ENCODE data around the gene TJP2. TPM values are rescaled to one million over a fixed set of nuclear protein-coding genes. Genes with fewer than 3 reads are reported as not detected.

TJP2 gene
- total and polyA plus RNA-seq, 4 experiments from 2014 or later = 2.4 to 10.3 (median 8.8) TPM

- no peaks in the 10 kb centered on the region for H3K36me3 Mint-ChIP-seq
- Histone ChIP-seq H3K27me3 (ENCODE audit: insufficient read depth, low read length) (no peaks in the 10 kb centered on the region), H3K4me3 (ENCODE audit: low read length in 2 of 2) (no peak overlapping the region), H3K9me3 (ENCODE audit: control insufficient read depth in 1 of 2, low read length in 2 of 2) (no peaks in the 10 kb centered on the region), H3K36me3 (ENCODE audit: insufficient read depth, low read length) (no peaks in the 10 kb centered on the region), H3K27ac (ENCODE audit: low read depth, low read length) (no peak overlapping the region), H3K4me1 (ENCODE audit: insufficient read depth, low read length) (peaks cover 18% of the 10 kb centered on the region)
- H3K27ac Mint-ChIP-seq = no peak overlapping the region
- POLR2A ChIA-PET (ENCODE audit: partially characterized antibody) = interaction anchor here (0.7 to 2.1 kb wide), 2 partner anchors 61 to 160 kb away, joined by 3 to 6 read pairs; partner anchors contain the start of gene FXN
- intact Hi-C loops (cut with micrococcal nuclease) = loop anchor here (10.0 kb wide), 1 partner anchor 611 kb away; no protein-coding TSS in a partner anchor
- peaks cover 11 to 25% (median 21%) of the 10 kb centered on the region in 4 donors for H3K4me1 Mint-ChIP-seq
- no peak for DNase-seq
- no peak overlapping the region for H3K4me3 Mint-ChIP-seq
- H3K27me3 Mint-ChIP-seq = no peaks in the 10 kb centered on the region
- H3K9me3 Mint-ChIP-seq = no peaks in the 10 kb centered on the region
- CTCF ChIA-PET (ENCODE audit: partially characterized antibody) = interaction anchor here (0.6 to 12.0 kb wide), 10 partner anchors 11 to 165 kb away, joined by 3 to 250 read pairs (median 6); partner anchors contain the start of gene FXN
Observed at GRCh38 chr9:69195668-69196067, 21.6 kb downstream of the TJP2 start.

GRCh38 chr9:69197687-69198086 is 23.6 kb downstream of the TJP2 start:
- ChIA-PET CTCF (ENCODE audit: partially characterized antibody) (interaction anchor here (0.8 to 12.0 kb wide), 5 partner anchors 40 to 167 kb away, joined by 3 to 250 read pairs (median 3); partner anchors contain the start of gene FXN), POLR2A (ENCODE audit: partially characterized antibody) (no interaction called here)
- H3K9me3 ChIP-seq (ENCODE audit: control insufficient read depth in 1 of 2, low read length in 2 of 2) = no peaks in the 10 kb centered on the region
- no peak overlapping the region for H3K4me3 ChIP-seq (ENCODE audit: low read length in 2 of 2)
- no peak for DNase-seq
- Mint-ChIP-seq H3K9me3 (no peaks in the 10 kb centered on the region), H3K36me3 (no peaks in the 10 kb centered on the region), H3K4me1 (peaks cover 12 to 23% (median 18%) of the 10 kb centered on the region in 4 donors), H3K4me3 (no peak overlapping the region), H3K27me3 (no peaks in the 10 kb centered on the region), H3K27ac (no peak overlapping the region)
- no peak overlapping the region for H3K27ac ChIP-seq (ENCODE audit: low read depth, low read length)
- intact Hi-C loops (cut with micrococcal nuclease) = loop anchor here (10.0 kb wide), 1 partner anchor 613 kb away; no protein-coding TSS in a partner anchor
- no peaks in the 10 kb centered on the region for H3K36me3 ChIP-seq (ENCODE audit: insufficient read depth, low read length)
- peaks cover 10% of the 10 kb centered on the region for H3K4me1 ChIP-seq (ENCODE audit: insufficient read depth, low read length)
- H3K27me3 ChIP-seq (ENCODE audit: insufficient read depth, low read length) = no peaks in the 10 kb centered on the region

- no peak overlapping the region for H3K4me3 ChIP-seq (ENCODE audit: low read length in 2 of 2)
- ChIA-PET CTCF (ENCODE audit: partially characterized antibody) (interaction anchor here (0.8 to 12.0 kb wide), 4 partner anchors 145 to 168 kb away, joined by 3 to 250 read pairs (median 3); partner anchors contain the start of gene FXN), POLR2A (ENCODE audit: partially characterized antibody) (no interaction called here)
- intact Hi-C loops (cut with micrococcal nuclease) = loop anchor here (10.0 kb wide), 1 partner anchor 614 kb away; no protein-coding TSS in a partner anchor
- H3K9me3 ChIP-seq (ENCODE audit: control insufficient read depth in 1 of 2, low read length in 2 of 2) = no peaks in the 10 kb centered on the region
- Mint-ChIP-seq H3K27me3 (no peaks in the 10 kb centered on the region), H3K27ac (no peak overlapping the region), H3K4me3 (peak overlapping the region in 1 of 8 donors; percentile 11), H3K4me1 (peaks cover 12 to 23% (median 18%) of the 10 kb centered on the region in 4 donors), H3K9me3 (no peaks in the 10 kb centered on the region), H3K36me3 (no peaks in the 10 kb centered on the region)
- DNase-seq = no peak
- no peaks in the 10 kb centered on the region for H3K27me3 ChIP-seq (ENCODE audit: insufficient read depth, low read length)
- no peaks in the 10 kb centered on the region for H3K36me3 ChIP-seq (ENCODE audit: insufficient read depth, low read length)
- H3K4me1 ChIP-seq (ENCODE audit: insufficient read depth, low read length) = peaks cover 10% of the 10 kb centered on the region
- H3K27ac ChIP-seq (ENCODE audit: low read depth, low read length) = no peak overlapping the region
Observed at GRCh38 chr9:69198521-69199220, 24.6 kb downstream of the TJP2 start.

- Mint-ChIP-seq H3K27me3 (no peaks in the 10 kb centered on the region), H3K27ac (no peak overlapping the region), H3K4me3 (peak overlapping the region in 6 of 8 donors; percentile 5 to 65 (median 37)), H3K4me1 (peaks cover 12 to 23% (median 18%) of the 10 kb centered on the region in 4 donors), H3K36me3 (no peaks in the 10 kb centered on the region), H3K9me3 (no peaks in the 10 kb centered on the region)
- Histone ChIP-seq H3K36me3 (ENCODE audit: insufficient read depth, low read length) (no peaks in the 10 kb centered on the region), H3K27ac (ENCODE audit: low read depth, low read length) (no peak overlapping the region), H3K4me3 (ENCODE audit: low read length in 2 of 2) (no peak overlapping the region), H3K27me3 (ENCODE audit: insufficient read depth, low read length) (no peaks in the 10 kb centered on the region), H3K4me1 (ENCODE audit: insufficient read depth, low read length) (peaks cover 10% of the 10 kb centered on the region), H3K9me3 (ENCODE audit: control insufficient read depth in 1 of 2, low read length in 2 of 2) (no peaks in the 10 kb centered on the region)
- no peak for DNase-seq
- CTCF ChIA-PET (ENCODE audit: partially characterized antibody) = interaction anchor here (0.6 to 12.0 kb wide), 3 partner anchors 9 to 202 kb away, joined by 3 to 250 read pairs (median 3); no protein-coding TSS in a partner anchor
- intact Hi-C loops (cut with micrococcal nuclease) = loop anchor here (10.0 kb wide), 1 partner anchor 615 kb away; no protein-coding TSS in a partner anchor
- POLR2A ChIA-PET (ENCODE audit: partially characterized antibody) = no interaction called here
Observed at GRCh38 chr9:69199769-69200470, 25.8 kb downstream of the TJP2 start.

GRCh38 chr9:69202556-69202955 is 28.5 kb downstream of the TJP2 start:
- H3K36me3 Mint-ChIP-seq = no peaks in the 10 kb centered on the region
- Histone ChIP-seq H3K36me3 (ENCODE audit: insufficient read depth, low read length) (no peaks in the 10 kb centered on the region), H3K9me3 (ENCODE audit: control insufficient read depth in 1 of 2, low read length in 2 of 2) (no peaks in the 10 kb centered on the region), H3K27ac (ENCODE audit: low read depth, low read length) (no peak overlapping the region), H3K27me3 (ENCODE audit: insufficient read depth, low read length) (no peaks in the 10 kb centered on the region), H3K4me3 (ENCODE audit: low read length in 2 of 2) (no peak overlapping the region), H3K4me1 (ENCODE audit: insufficient read depth, low read length) (peaks cover 10% of the 10 kb centered on the region)
- intact Hi-C loops (cut with micrococcal nuclease) = no loop called here
- POLR2A ChIA-PET (ENCODE audit: partially characterized antibody) = no interaction called here
- no peak for DNase-seq
- no peak overlapping the region for H3K4me3 Mint-ChIP-seq
- no peaks in the 10 kb centered on the region for H3K9me3 Mint-ChIP-seq
- CTCF ChIA-PET (ENCODE audit: partially characterized antibody) = interaction anchor here (1.9 to 2.8 kb wide), 2 partner anchors 9 to 149 kb away, joined by 5 to 12 read pairs; no protein-coding TSS in a partner anchor
- H3K27ac Mint-ChIP-seq = no peak overlapping the region
- peaks cover 12 to 23% (median 18%) of the 10 kb centered on the region in 4 donors for H3K4me1 Mint-ChIP-seq
- H3K27me3 Mint-ChIP-seq = no peaks in the 10 kb centered on the region

- no peaks in the 10 kb centered on the region for H3K9me3 Mint-ChIP-seq
- H3K9me3 ChIP-seq (ENCODE audit: control insufficient read depth in 1 of 2, low read length in 2 of 2) = no peaks in the 10 kb centered on the region
- H3K27me3 ChIP-seq (ENCODE audit: insufficient read depth, low read length) = no peaks in the 10 kb centered on the region
- no peak overlapping the region for H3K4me3 Mint-ChIP-seq
- H3K4me3 ChIP-seq (ENCODE audit: low read length in 2 of 2) = no peak overlapping the region
- H3K27me3 Mint-ChIP-seq = no peaks in the 10 kb centered on the region
- no peak overlapping the region for H3K27ac Mint-ChIP-seq
- peaks cover 12 to 22% (median 16%) of the 10 kb centered on the region in 4 donors for H3K4me1 Mint-ChIP-seq
- CTCF ChIA-PET (ENCODE audit: partially characterized antibody) = interaction anchor here (2.6 kb wide), 1 partner anchor 12 kb away, joined by 11 read pairs; no protein-coding TSS in a partner anchor
- H3K4me1 ChIP-seq (ENCODE audit: insufficient read depth, low read length) = peaks cover 9% of the 10 kb centered on the region
- intact Hi-C loops (cut with micrococcal nuclease) = no loop called here
- no peaks in the 10 kb centered on the region for H3K36me3 Mint-ChIP-seq
- DNase-seq = no peak
- POLR2A ChIA-PET (ENCODE audit: partially characterized antibody) = no interaction called here
- H3K27ac ChIP-seq (ENCODE audit: low read depth, low read length) = no peak overlapping the region
- H3K36me3 ChIP-seq (ENCODE audit: insufficient read depth, low read length) = no peaks in the 10 kb centered on the region
Observed at GRCh38 chr9:69204326-69204725, 30.2 kb downstream of the TJP2 start.

GRCh38 chr9:69204849-69205248 is 30.8 kb downstream of the TJP2 start:
- no peaks in the 10 kb centered on the region for H3K36me3 ChIP-seq (ENCODE audit: insufficient read depth, low read length)
- H3K4me1 Mint-ChIP-seq = peaks cover 10 to 17% (median 11%) of the 10 kb centered on the region in 4 donors
- no peak overlapping the region for H3K4me3 ChIP-seq (ENCODE audit: low read length in 2 of 2)
- CTCF ChIA-PET (ENCODE audit: partially characterized antibody) = interaction anchor here (2.6 kb wide), 1 partner anchor 12 kb away, joined by 11 read pairs; no protein-coding TSS in a partner anchor
- no peaks in the 10 kb centered on the region for H3K9me3 Mint-ChIP-seq
- no peaks in the 10 kb centered on the region for H3K27me3 ChIP-seq (ENCODE audit: insufficient read depth, low read length)
- H3K36me3 Mint-ChIP-seq = no peaks in the 10 kb centered on the region
- no peak for DNase-seq
- H3K27ac ChIP-seq (ENCODE audit: low read depth, low read length) = no peak overlapping the region
- intact Hi-C loops (cut with micrococcal nuclease) = no loop called here
- H3K9me3 ChIP-seq (ENCODE audit: control insufficient read depth in 1 of 2, low read length in 2 of 2) = no peaks in the 10 kb centered on the region
- H3K27me3 Mint-ChIP-seq = no peaks in the 10 kb centered on the region
- POLR2A ChIA-PET (ENCODE audit: partially characterized antibody) = no interaction called here
- peaks cover 3% of the 10 kb centered on the region for H3K4me1 ChIP-seq (ENCODE audit: insufficient read depth, low read length)
- no peak overlapping the region for H3K27ac Mint-ChIP-seq
- H3K4me3 Mint-ChIP-seq = no peak overlapping the region

All from CD4-positive, alpha-beta memory T cell (primary cell).